ENCODE data around the gene DNAJB1.
"Not testable (repeated sequence)": the region's sequence is repeated elsewhere in the genome, so short reads cannot be mapped to it uniquely, and the experiment has no call there.

DNAJB1 gene

DNA sequence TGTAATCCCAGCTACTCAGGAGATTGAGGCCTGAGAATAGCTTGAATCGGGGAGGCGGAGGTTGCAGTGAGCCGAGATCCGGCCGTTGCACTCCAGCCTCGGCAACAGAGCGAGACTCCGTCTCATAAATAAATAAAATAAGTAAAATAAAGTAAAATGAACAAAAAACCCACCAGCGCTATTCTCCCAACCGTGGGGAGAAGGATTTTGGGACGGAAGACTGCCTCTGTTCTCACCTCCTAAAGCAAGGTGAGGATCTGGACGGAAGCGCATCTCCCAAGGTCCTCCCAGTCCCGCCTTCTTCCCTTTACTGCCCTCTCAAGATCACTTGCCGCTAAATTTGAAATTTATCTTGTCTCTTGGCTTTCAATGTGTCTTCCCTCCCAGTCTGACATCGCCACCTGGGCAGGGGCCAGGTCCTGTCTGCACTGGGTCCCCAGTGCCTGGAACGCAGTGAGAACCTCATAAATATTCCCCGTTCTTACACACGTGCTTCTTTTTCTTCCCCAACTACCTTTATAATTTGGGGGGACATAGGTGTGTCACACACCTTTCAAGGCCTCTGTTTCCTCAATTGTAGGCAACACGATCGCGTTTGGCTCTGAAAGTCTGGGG lies 1.2 kb upstream of the DNAJB1 start:
- DNase-seq: no peak

DNA sequence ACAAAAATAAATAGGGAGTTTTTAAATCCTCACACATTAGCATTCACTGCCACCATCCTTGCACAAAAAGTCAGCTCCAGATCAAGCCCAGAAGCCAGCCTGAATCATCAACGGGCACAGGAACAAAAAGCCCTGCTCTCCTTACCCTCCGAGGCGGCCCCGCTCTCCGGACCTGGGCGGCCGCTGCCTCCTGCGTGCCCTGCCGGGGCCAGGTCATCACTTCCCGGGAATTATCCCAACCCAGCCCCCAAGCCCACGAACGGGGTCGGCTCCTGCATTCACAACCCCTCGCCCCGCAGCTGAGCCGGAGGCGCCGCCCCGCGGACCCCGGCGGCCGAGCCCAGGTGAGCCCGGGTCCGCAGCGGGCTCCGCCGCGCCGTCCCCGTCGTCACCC lies 754 bp downstream of the DNAJB1 start:
- no peak for DNase-seq

DNA sequence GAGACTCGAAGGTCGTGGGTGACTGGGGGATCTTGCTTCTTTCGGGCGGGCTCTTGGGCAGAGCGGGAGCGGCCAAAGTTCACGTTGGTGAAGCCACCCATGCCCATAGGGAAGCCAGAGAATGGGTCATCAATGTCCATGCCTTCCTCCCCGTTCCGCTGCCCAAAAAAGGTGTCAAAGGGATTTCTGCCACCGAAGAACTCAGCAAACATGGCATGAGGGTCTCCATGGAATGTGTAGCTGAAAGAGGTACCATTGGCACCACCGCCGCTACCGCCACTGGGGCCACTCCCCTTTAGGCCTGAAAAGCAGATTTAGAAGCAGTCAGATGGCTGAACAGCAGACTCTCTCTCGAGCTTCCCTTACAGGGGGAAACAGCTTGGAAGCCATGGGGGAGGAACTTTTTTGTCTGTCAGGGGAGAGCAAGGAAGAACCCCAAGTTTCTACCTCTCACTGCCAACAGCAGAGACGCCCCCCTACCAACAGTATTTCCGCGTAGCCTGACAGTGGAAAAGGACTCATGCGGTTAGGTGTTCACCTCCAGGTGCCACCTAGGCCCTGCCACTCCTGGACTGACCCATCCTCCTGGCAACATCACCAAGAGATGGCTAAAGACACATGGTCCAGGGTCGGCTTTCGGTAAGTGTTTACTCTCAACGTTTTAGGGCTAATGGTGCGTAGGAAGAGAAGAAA lies 1.3 kb downstream of the DNAJB1 start:
- no peak for DNase-seq

DNA sequence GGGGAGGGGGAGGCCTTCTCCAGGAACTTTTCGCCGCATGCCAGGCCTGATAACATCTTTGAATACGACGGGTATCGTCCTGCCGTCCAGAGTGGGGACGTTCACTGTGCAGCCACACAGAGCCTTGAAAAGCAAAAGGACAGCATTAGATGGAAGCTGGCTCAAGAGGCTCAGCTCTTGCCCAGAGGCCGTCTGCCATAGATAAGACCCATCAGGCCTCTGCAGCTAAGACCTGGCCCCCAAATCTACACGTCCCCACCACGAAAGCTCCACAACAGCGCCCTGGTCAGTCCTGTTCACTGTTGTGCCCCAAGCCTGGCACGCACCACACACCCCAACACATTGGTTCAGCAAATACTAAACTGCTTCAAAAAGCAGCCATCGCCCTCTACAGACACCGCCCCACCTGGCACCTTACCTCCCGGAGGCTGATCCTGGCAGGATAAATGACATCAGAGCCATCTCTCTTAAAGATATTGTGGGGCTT lies 2.1 kb downstream of the DNAJB1 start:
- no peak for DNase-seq

DNA sequence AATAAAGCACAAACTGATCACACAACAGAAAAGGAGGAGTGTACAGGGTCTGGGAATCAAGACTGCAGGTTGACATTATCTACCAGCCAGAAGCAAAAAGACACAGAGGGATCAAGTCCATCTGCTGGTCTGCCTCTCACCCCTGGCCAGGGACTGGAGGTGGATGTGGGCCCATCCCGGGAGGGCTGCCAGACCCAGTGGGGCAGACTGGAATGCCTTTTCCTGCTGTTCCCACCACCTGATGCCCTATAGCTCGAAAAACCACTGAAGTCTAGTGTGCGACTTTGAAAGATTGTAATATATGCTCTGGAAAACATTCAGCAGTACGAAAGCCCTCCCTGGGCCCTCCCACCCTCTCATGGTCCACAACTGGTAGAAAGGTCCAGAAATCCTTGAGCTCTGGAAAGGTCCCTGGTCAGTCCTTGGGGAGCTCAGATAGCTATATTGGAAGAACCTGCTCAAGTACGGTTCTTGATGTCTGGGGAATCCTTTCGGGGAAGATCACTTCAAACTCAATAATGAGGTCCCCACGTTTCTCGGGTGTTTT lies 2.6 kb downstream of the DNAJB1 start:
- DNase-seq: no peak

DNA sequence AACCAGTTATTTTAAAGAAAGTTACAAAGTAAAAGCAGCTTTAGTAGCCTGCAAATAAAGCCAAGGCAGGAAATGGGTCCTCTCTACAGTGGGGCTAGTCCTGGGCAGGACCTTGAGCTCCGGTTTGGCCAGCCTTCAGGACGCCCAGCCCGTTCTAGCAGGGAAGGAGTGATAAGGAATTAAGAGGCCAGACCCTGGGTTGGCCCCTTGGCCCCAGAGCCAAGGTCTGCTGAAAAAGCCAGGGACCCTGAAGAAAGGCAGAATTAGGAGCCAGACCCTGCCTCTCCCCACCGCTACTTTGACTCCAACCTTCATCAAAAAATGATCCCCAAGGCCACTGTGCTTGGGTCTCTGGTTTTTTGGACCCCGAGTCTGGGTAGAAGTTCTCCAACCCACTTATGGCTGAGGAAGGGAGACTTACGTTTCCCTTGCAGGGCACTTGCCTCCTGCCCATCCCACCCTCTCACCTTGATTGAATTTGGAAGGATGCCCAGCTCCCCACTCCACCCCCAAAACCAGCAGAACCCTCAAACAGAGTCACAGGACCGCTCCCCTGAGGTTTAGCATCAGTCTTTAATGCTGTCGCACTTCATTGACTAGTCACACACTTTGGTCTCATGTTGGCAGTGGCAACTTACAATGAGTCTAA lies 3.9 kb downstream of the DNAJB1 start:
- no peak for DNase-seq

DNA sequence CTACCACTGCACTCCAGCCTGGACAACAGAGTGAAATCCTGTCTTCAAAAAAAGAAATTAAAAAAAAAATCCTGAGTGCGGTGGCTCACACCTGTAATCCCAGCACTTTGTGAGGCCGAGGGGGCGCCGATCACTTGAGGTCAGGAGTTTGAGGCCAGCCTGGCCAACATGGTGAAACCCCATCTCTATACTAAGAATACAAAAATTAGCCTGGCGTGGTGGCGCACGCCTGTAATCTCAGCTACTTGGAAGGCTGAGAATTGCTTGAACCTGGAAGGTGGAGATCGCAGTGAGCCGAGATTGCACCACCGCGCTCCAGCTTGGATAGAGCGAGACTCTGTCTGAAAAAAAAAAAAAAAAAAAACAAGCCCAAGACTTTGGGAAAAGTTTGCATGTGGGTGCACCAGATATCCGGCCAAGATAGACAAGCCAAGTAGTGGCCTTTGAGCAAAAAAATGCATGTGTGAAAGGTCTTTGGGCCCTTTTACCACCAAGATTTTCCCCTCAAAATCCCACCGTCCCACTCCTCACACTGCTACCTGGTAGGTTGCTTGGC lies 5.7 kb downstream of the DNAJB1 start:
- DNase-seq: no peak

DNA sequence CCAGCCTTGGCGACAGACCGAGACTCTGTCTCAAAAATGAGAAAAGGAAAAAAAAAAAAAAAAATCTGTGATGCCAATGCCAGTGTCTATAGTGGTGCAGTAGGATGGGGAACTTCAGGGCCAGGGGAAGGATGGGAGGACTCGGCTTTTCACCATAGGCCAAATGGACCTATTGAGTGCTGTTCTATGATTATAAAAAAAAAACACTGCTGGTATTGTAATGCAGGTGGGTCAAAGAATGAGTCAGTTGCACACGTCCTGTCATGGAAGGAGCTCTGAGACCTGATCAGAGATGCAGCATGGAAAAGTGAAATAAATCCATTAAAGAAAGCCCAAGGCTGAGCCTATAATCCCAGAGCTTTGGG lies 7.0 kb downstream of the DNAJB1 start:
- DNase-seq: no peak

DNA sequence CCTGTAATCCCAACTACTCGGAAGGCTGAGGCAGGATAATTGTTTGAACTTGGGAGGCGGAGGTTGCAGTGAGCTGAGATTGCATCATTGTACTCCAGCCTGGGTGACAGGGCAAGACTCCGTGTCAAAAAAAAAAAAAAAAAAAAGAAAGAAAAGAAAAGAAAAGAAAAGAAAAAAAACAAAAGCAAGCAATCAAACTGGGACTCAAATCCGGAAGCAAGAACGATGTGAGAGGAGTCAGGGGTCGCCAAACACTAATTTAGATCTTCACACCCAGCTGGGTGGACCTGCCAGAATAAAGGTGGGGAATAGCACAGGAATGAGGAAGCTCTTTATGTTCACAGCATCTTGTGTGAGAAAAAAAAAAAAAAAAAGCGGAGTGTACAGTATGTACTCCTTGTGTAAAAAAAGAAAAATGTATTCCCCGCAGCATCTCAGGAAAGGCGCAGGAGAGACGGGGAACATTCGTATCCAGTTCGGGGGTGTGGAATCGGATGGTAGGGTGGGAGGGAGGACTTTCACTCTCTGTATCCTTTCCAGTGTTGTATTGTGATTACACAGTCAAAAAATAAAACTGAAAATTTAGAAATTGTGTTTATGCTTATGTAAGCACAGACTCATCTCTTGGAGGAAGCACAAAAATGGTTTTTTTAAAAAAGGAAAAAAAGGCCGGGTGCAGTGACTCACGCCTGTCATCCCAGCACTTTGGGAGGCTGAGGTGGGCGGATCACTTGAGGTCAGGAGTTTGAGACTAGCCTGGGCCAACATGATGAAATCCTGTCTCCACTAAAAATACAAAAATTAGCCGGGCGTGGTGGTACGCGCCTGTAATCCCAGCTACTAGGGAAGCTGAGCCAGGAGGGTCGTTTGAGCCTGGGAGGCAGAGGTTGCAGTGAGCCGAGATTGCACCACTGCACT lies 7.6 kb downstream of the DNAJB1 start:
- DNase-seq: no peak

DNA sequence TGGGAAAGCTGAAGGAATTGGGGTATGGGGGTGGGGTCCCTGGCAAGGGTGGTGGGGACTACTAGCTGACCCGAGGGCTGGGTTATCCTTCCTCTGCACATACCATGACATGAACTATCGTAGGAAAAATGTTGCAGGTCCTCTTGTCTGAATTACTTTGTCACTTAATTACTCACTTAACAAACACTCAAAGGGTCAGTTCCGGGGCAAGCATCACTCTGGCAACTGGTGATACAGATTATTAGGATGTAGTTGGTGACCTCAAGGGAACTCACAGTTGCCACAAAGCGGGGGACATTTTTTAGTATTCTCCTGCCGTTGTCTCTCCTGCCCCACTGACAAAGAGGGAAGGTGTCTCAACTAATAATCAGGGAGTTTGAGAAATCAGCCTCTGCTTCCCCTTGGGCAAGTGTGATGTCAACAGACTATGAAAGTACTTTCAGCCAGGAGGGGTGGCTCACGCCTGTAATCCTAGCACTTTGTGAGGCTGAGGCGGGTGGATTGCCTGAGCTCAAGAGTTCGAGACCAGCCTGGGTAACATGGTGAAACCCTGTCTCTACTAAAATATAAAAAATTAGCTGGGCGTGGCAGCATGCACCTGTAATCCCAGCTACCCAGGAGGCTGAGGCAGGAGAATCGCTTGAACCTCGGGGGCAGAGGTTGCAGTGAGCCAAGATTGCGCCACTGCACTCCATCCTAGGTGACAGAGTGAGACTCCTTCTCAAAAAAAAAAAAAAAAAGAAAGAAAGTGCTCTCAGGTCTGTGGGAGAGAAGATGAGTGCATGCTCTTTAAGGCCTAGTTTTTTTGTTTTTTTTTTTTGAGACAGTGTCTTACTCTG lies 10.3 kb downstream of the DNAJB1 start:
- no peak for DNase-seq

DNA sequence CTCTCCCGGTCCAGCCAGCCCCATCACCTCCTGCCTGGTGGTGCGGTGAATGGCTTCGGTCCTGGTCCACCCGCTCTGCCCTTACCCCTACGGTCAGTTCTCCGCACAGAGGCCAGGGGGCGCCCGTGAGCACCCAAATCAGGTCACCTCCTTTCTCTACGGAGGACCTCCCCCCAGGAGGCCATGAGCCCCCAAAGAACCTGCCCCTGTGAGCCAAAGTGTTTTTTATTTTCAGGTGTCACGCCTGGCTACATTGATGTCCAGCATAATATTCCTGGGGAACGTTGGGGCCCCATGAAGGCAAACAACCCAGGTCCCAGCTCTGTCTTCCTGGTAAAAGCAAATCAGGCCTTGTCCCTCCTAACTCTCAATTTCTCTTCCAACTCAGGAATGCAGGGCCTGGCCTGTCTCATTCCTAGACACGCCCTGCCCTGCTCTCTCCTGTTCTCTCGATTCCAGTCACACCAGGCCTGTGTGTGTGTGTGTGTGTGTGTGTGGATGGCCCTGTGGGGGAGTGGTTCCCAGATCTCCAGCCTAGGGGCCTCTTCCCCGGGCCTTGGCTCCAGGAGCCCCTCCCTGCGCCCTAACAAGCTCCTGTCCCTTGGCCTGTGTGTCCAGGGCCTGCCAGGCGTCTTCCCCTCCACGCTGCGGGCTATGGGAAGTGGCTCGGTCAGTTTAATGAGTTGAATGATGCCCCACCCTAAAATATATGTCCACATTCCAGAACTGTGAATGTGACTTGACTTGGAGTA lies 12.5 kb downstream of the DNAJB1 start:
- no peak for DNase-seq

DNA sequence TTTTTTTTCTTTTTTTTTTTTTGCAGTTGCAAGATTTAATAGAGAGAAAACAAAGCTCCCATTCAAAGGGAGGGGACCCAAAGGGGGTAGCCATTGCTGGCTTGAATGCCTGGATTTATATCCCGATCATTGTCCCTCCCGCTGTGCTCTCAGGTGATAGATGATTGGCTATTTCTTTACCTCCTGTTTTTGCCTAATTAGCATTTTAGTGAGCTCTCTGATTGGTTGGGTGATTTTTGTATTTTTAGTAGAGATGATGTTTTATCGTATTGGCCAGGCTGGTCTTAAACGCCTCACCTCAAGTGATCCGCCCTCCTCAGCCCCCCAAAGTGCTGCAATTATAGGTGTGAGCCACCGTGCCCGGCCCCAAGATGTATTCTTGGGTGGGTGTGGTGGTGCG lies 13.6 kb downstream of the DNAJB1 start:
- DNase-seq: not testable (repeated sequence)

DNA sequence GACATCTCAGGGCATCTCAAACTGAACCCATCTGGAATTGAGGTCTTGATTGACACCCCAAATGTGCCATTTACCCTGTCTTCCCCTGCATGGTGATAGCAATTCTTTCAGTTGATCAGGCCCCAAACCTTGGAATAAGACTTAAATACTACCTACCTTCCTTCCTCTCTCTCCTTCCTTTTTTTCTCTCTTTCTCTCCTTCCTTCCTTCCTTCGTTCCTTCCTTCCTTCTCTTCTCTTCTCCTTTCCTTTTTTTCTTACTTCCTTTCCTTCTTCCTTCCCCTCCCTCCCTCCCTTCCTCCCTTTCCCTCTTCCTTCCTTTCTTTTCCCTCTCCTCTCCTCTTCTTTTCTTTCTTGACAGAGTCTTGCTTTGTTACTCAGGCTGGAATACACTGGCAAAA lies 14.9 kb downstream of the DNAJB1 start:
- DNase-seq: no peak

DNA sequence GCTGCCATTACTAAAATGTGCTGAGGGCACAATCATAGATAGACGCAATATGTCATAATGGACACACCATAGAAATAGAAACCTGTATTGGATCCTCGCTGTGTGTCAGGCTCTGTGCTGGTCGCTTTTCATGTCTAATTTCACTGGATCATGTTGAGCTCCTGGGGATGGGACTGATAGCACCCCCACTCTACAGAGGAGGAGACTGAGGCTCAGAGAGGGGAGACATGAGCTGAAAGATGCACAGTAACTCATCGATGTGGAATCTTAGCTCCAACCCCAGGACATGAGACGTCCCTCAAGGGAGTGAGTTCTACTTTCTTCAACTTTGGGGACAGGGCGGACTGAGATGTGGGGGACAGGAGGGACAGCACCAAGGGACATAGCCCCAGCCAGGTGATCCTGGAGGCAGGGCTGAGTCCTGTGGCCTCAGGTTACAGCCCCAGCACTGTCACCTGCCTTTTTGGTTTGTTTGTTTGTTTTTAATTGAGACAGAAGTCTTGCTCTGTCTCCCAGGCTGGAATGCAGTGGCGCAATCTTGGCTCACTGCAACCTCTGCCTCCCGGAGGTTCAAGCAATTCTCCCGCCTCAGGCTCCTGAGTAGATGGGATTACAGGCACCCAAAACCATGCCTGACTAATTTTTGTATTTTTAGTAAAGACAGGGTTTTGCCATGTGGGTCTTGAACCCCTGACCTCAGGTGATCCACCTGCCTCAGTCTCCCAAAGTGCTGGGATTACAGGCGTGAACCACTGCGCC lies 15.7 kb downstream of the DNAJB1 start:
- no peak for DNase-seq

DNA sequence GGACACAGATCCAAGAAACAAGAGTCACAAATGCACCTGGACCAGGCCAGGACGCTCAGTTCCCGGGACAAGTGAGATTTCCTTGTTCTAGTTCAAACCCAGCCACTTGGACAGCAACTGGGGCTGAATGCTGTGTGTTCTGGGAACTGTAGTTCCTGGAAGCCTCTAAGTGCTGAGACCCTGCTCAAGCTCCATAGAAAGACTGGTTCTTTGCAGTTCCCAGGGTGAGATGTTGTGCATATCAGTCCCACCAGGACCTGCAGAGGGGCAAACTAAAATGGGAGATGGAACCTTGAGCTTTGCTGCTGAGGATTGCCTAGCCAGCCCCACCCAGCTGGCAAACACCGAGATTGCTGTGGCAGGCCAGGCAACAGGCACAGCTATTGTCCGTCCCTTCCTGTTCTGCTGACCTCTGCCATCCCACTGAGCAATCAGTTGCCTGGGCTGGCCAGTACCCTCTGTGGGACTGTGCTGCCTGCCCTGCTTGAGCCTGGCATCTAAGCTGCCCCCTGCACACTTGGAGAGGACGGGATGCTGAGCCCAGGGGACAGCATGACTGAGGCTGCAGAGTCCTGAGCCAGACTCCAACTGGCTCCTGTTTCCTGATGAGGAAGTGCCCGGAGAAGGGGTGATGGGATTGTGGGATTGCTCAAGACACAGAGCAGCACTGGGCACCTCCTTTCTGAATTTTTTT lies 20.8 kb downstream of the DNAJB1 start:
- no peak for DNase-seq

DNA sequence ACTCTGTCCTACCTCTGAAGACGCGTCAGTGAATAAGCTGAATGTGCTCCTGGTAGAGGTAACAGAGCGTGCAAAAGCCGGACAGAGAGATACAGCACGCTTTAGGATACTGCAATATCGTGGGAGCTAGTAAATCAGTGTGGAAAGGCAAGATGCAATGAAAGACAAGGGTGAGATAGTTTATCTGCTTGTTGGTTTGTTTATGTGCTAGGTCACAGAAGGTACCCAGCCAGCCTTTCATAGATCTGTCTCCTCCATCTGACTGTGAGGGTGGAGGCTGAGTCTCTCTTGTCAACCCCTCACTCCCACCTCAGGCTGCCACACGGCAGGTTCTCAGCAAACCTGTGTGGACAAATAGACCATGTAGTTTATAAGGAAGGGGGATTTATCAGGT lies 21.4 kb downstream of the DNAJB1 start:
- DNase-seq: no peak

DNA sequence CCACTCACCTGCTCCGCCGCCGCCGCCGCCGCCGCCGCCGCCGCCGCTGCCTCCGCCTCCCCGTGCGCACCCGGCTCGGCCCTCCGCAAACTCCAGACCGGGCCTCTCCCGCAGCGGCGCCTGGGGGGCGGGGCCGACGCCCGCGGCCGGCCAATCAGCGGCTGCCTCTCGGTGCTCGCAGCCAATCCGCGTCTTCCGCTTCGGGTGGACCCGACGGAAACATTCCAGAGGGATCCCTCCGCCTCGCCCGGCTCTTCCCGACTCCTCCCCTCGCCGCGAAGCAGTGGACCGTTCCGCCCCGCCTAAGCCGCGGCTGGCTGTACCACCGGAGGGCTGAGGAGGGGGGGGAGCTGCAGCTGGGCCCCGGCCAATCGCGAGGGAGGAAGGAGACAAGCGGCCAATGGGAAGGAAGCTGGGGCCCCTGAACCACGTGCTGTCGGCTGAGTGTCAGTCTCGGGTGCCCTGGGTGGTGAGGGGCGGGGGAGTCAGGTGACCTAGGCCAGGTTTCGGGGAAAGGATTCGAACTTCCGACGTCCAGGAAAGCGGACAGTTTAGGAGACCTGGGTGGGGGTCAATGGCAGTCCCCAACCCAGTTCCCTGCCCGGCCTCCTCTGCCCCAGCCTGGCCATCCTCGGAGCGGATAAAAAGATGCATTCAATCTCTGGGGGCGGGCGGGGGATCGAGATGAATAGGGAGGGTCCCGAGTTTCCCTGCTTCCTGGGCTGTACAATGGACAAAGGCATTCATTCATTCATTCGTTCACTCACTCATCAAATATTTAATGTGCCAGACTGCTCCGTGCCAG lies 22.0 kb downstream of the DNAJB1 start, which contains the start of gene GIPC1:
GIPC1 (minus strand) TSS at position 99 of the 805 bp plus-strand sequence. CDS start 13,151 bp downstream, outside the sequence.
- peak; percentile 93 for DNase-seq

DNA sequence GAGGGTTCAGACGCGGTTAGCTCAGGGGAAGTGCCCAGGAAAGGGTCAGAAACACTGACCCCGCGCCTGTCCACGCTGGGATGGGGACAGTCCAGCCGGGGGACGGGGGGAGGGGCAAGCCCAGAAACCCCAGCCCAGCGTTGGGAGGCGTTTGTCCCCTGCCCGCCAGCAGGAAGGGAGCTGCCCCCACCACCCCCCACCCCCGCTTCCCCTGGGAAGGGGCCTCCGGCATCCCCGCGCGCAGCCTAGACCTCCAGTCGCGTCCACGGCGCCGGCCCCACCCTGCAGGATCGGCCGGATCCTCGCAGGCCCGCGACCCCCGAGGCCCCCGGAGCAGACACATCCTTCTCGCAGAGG lies 22.5 kb downstream of the DNAJB1 start:
- DNase-seq: no peak
